ENCODE data around the gene SLC17A9. TPM values are rescaled to one million over a fixed set of nuclear protein-coding genes. Genes with fewer than 3 reads are reported as not detected.

The SLC17A9 gene
- polyA plus RNA-seq, 3 donors from 2014 or later: 0.95 to 3.5 (median 2.0) TPM

- no peaks in the 10 kb centered on the region for H3K9me3 Mint-ChIP-seq
Observed at GRCh38 chr20:62986257-62986800, 33.8 kb downstream of the SLC17A9 start.

DNA sequence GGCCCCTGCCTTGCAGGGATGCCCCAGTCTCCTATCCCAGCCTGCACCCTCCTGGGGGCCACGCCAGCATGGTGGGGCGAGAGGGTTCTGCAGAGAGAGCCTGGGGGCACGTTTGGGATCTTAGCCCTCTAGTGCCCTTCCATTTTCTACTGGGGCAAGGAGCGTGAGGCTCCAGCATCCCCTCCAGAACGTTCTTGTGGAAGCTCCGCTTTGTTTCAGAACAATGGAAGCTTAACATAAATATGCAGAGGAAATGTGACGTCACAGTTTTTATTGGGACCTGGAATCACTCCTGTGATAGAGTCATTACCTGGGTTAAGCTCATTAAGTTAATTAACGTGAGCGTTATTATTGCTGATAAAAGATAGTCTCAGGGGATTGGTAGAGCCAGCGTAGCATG is 34.6 kb downstream of the SLC17A9 start:
- Mint-ChIP-seq H3K27me3 (ENCODE audit: low read depth in 3 of 3) (peaks cover 2 to 9% (median 2%) of the 10 kb centered on the region in 3 donors), H3K4me1 (peaks cover 18 to 21% of the 10 kb centered on the region in 2 donors), H3K4me3 (no peak overlapping the region), H3K36me3 (no peaks in the 10 kb centered on the region), H3K9me3 (no peaks in the 10 kb centered on the region), H3K27ac (no peak overlapping the region)
- DNase-seq: no peak

More at GRCh38 chr20:62986257-62986800, 33.8 kb downstream of the SLC17A9 start:
- peaks cover 26 to 29% of the 10 kb centered on the region in 2 donors for H3K4me1 Mint-ChIP-seq
- DNase-seq: no peak
- peaks cover 2 to 12% (median 2%) of the 10 kb centered on the region in 3 donors for H3K27me3 Mint-ChIP-seq (ENCODE audit: low read depth in 3 of 3)
- peak overlapping the region in 1 of 6 donors; percentile 4 for H3K27ac Mint-ChIP-seq
- H3K36me3 Mint-ChIP-seq: no peaks in the 10 kb centered on the region
- no peak overlapping the region for H3K4me3 Mint-ChIP-seq

DNA sequence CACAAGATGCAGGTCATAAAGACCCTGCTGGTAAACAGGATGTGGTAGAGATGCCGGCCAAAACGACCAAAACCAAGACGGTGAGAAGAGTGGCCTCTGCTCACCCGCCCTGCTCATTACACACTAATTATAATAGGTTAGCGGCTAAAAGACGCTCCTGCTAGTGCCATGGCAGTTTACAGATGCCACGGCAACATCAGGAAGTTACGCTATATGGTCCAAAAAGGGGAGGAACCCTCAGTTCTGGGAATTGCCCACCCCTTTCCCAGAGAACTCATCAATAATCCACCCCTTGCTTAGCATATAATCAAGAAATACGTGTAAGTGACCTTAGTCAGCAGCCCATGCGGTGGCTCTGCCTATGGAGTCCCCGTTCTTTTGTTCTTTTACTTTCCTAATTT is 36.7 kb downstream of the SLC17A9 start:
- H3K27me3 Mint-ChIP-seq (ENCODE audit: low read depth in 3 of 3): peaks cover 0 to 4% (median 3%) of the 10 kb centered on the region in 3 donors
- peak; percentile 59 to 66 (median 63) for DNase-seq
- peaks cover 11 to 14% of the 10 kb centered on the region in 2 donors for H3K4me1 Mint-ChIP-seq
- peak overlapping the region; percentile 69 to 89 (median 81) for H3K27ac Mint-ChIP-seq
- peak overlapping the region; percentile 82 to 89 (median 85) for H3K4me3 Mint-ChIP-seq
- no peaks in the 10 kb centered on the region for H3K9me3 Mint-ChIP-seq
- H3K36me3 Mint-ChIP-seq: no peaks in the 10 kb centered on the region

DNA sequence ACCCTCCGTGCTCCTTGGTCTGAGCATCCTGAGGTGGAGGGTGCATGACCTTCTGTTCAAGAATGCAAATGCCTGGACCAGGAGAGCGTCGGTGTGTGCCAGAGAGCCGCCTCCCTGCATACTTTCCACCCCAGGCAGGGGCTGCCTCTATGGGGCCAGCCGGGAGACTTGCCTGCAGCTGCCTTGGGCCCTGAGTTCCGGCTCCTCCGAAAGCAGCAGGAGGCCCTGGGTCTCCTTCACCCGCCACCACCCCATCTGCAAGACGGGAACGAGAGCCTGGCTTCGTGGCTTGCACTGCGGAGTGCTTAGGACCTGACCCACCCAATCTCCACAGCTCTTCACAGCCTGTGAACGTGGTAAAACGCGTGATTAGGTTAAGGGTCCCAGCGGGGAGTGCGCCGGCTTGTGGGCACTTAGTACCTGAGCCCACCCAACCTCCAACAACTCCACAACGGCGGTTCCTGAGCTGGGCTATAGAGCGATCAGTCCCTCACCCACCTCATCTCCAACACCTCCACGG is 37.9 kb downstream of the SLC17A9 start:
- H3K36me3 Mint-ChIP-seq: no peaks in the 10 kb centered on the region
- peaks cover 11 to 14% of the 10 kb centered on the region in 2 donors for H3K4me1 Mint-ChIP-seq
- no peaks in the 10 kb centered on the region for H3K9me3 Mint-ChIP-seq
- DNase-seq: no peak
- H3K4me3 Mint-ChIP-seq: no peak overlapping the region
- H3K27me3 Mint-ChIP-seq (ENCODE audit: low read depth in 3 of 3): peaks cover 2 to 5% (median 2%) of the 10 kb centered on the region in 3 donors
- H3K27ac Mint-ChIP-seq: no peak overlapping the region

- peaks cover 2 to 5% (median 2%) of the 10 kb centered on the region in 3 donors for H3K27me3 Mint-ChIP-seq (ENCODE audit: low read depth in 3 of 3)
- H3K4me1 Mint-ChIP-seq: peaks cover 11 to 14% of the 10 kb centered on the region in 2 donors
- H3K9me3 Mint-ChIP-seq: no peaks in the 10 kb centered on the region
- H3K27ac Mint-ChIP-seq: no peak overlapping the region
- no peaks in the 10 kb centered on the region for H3K36me3 Mint-ChIP-seq
- no peak for DNase-seq
- no peak overlapping the region for H3K4me3 Mint-ChIP-seq
Observed at GRCh38 chr20:62991196-62991807, 38.8 kb downstream of the SLC17A9 start.

- no peak overlapping the region for H3K27ac Mint-ChIP-seq
- no peaks in the 10 kb centered on the region for H3K9me3 Mint-ChIP-seq
- peaks cover 11 to 14% of the 10 kb centered on the region in 2 donors for H3K4me1 Mint-ChIP-seq
- H3K27me3 Mint-ChIP-seq (ENCODE audit: low read depth in 3 of 3): peaks cover 2 to 7% (median 2%) of the 10 kb centered on the region in 3 donors
- no peak overlapping the region for H3K4me3 Mint-ChIP-seq
- DNase-seq: no peak
- no peaks in the 10 kb centered on the region for H3K36me3 Mint-ChIP-seq
Observed at GRCh38 chr20:62991863-62992262, 39.4 kb downstream of the SLC17A9 start.

- Mint-ChIP-seq H3K36me3 (no peaks in the 10 kb centered on the region), H3K4me1 (peaks cover 7 to 8% of the 10 kb centered on the region in 2 donors), H3K27ac (no peak overlapping the region), H3K9me3 (no peaks in the 10 kb centered on the region), H3K4me3 (no peak overlapping the region), H3K27me3 (ENCODE audit: low read depth in 3 of 3) (peaks cover 6 to 11% (median 9%) of the 10 kb centered on the region in 3 donors)
- DNase-seq: no peak
Observed at GRCh38 chr20:62993856-62994494, 41.5 kb downstream of the SLC17A9 start.

GRCh38 chr20:62994869-62995281 is 42.4 kb downstream of the SLC17A9 start:
- no peaks in the 10 kb centered on the region for H3K36me3 Mint-ChIP-seq
- DNase-seq: no peak
- peaks cover 0 to 4% (median 0%) of the 10 kb centered on the region in 6 donors for H3K9me3 Mint-ChIP-seq
- no peak overlapping the region for H3K4me3 Mint-ChIP-seq
- H3K27me3 Mint-ChIP-seq (ENCODE audit: low read depth in 3 of 3): peaks cover 10 to 18% (median 11%) of the 10 kb centered on the region in 3 donors
- H3K4me1 Mint-ChIP-seq: peaks cover 7% of the 10 kb centered on the region in 2 donors
- H3K27ac Mint-ChIP-seq: no peak overlapping the region

- no peak overlapping the region for H3K4me3 Mint-ChIP-seq
- peaks cover 8% of the 10 kb centered on the region in 2 donors for H3K4me1 Mint-ChIP-seq
- DNase-seq: no peak
- H3K9me3 Mint-ChIP-seq: peaks cover 0 to 4% (median 0%) of the 10 kb centered on the region in 6 donors
- no peak overlapping the region for H3K27ac Mint-ChIP-seq
- H3K27me3 Mint-ChIP-seq (ENCODE audit: low read depth in 3 of 3): peaks cover 11 to 23% (median 11%) of the 10 kb centered on the region in 3 donors
- H3K36me3 Mint-ChIP-seq: no peaks in the 10 kb centered on the region
Observed at GRCh38 chr20:62995481-62995880, 43.0 kb downstream of the SLC17A9 start.

GRCh38 chr20:62995898-62996595 is 43.5 kb downstream of the SLC17A9 start:
- H3K27ac Mint-ChIP-seq: no peak overlapping the region

DNA sequence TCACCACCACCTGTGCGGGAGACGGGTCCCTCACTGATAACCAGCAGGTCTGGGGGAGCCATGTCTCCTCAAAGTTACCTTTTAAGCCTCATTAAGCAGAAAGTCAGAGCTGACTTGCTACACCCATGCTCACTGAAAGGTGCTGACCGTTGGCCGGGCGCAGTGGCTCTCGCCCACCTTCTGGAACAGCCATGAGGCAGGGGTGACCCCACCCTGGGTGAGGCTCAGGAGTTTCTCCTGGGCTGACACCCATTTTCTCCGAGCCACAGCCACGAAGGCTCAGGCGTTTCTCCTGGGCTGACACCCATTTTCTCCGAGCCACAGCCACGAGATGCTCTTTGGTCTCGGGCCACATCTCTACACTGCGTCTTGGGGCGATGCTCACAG is 44.1 kb downstream of the SLC17A9 start:
- Mint-ChIP-seq H3K4me1 (peaks cover 6 to 8% of the 10 kb centered on the region in 2 donors), H3K36me3 (no peaks in the 10 kb centered on the region), H3K9me3 (peaks cover 0 to 4% (median 0%) of the 10 kb centered on the region in 6 donors), H3K4me3 (no peak overlapping the region), H3K27ac (no peak overlapping the region), H3K27me3 (ENCODE audit: low read depth in 3 of 3) (peaks cover 11 to 27% (median 18%) of the 10 kb centered on the region in 3 donors)
- DNase-seq: no peak

More at GRCh38 chr20:62995898-62996595, 43.5 kb downstream of the SLC17A9 start:
- Mint-ChIP-seq H3K4me3 (no peak overlapping the region), H3K36me3 (no peaks in the 10 kb centered on the region), H3K27me3 (ENCODE audit: low read depth in 3 of 3) (peaks cover 11 to 27% (median 16%) of the 10 kb centered on the region in 3 donors), H3K9me3 (peaks cover 0 to 4% (median 0%) of the 10 kb centered on the region in 6 donors), H3K4me1 (peaks cover 7 to 8% of the 10 kb centered on the region in 2 donors)
- DNase-seq: no peak

- no peak overlapping the region for H3K27ac Mint-ChIP-seq
- DNase-seq: no peak
- H3K27me3 Mint-ChIP-seq (ENCODE audit: low read depth in 3 of 3): peaks cover 11 to 32% (median 18%) of the 10 kb centered on the region in 3 donors
- H3K4me3 Mint-ChIP-seq: no peak overlapping the region
- H3K9me3 Mint-ChIP-seq: peaks cover 0 to 4% (median 0%) of the 10 kb centered on the region in 6 donors
- H3K36me3 Mint-ChIP-seq: no peaks in the 10 kb centered on the region
- peaks cover 6 to 8% of the 10 kb centered on the region in 2 donors for H3K4me1 Mint-ChIP-seq
Observed at GRCh38 chr20:62997417-62998035, 45.0 kb downstream of the SLC17A9 start.

- Mint-ChIP-seq H3K4me1 (peaks cover 6 to 8% of the 10 kb centered on the region in 2 donors), H3K27ac (no peak overlapping the region), H3K9me3 (peaks cover 0 to 4% (median 0%) of the 10 kb centered on the region in 6 donors), H3K36me3 (no peaks in the 10 kb centered on the region), H3K27me3 (ENCODE audit: low read depth in 3 of 3) (peaks cover 17 to 37% (median 18%) of the 10 kb centered on the region in 3 donors), H3K4me3 (no peak overlapping the region)
- no peak for DNase-seq
Observed at GRCh38 chr20:62998449-62998848, 45.9 kb downstream of the SLC17A9 start.
